Measurements from ENCODE around the gene PYGM.

PYGM gene

DNA sequence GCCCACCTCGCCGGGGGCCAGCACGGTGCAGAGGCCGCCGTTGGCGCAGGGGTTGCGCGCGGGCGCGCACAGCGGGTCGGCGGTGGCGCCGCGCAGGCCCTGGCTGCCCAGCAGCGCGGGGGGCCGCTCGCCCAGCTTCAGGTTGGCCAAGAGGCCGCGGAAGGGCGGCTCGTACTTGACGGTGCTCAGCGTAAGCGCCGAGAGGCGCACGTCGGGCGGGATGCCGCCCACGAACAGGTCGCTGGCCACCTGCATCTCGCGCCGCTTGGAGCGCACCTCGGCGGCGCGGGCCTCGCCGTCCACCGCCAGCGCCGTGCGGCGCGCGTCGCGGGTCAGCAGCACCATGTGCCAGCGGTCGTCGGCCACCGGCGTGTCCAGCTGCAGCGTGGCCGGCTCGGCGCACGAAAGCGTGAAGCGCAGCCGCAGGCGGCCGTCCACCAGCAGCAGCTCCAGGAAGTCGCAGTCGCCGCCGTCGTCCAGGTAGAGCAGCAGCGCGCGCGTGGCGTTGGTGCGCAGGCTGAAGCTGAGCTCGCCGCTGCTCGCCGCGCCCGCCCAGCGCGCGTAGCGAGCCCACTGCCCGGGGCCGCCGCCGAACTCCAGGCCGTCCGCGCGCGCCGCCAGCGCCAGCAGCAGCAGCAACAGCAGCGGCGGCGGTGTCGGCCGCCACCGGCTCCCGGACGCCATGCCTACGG lies 46.6 kb downstream of the PYGM start:
- H2AFZ ChIP-seq = no peak overlapping the region
- no peak overlapping the region for H3K4me2 ChIP-seq (ENCODE audit: low read length)
- no peaks in the 10 kb centered on the region for H3K79me2 ChIP-seq
- H3K36me3 ChIP-seq (ENCODE audit: control insufficient read depth, insufficient read depth, low read length) = no peaks in the 10 kb centered on the region
- TF ChIP-seq, protein P1, sequence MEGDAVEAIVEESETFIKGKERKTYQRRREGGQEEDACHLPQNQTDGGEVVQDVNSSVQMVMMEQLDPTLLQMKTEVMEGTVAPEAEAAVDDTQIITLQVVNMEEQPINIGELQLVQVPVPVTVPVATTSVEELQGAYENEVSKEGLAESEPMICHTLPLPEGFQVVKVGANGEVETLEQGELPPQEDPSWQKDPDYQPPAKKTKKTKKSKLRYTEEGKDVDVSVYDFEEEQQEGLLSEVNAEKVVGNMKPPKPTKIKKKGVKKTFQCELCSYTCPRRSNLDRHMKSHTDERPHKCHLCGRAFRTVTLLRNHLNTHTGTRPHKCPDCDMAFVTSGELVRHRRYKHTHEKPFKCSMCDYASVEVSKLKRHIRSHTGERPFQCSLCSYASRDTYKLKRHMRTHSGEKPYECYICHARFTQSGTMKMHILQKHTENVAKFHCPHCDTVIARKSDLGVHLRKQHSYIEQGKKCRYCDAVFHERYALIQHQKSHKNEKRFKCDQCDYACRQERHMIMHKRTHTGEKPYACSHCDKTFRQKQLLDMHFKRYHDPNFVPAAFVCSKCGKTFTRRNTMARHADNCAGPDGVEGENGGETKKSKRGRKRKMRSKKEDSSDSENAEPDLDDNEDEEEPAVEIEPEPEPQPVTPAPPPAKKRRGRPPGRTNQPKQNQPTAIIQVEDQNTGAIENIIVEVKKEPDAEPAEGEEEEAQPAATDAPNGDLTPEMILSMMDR (IDR thresholded peaks at IDR 0.05) = no peak
- H3K27ac ChIP-seq = no peak overlapping the region
- H3K9me3 ChIP-seq (ENCODE audit: control insufficient read depth, low read length) = no peaks in the 10 kb centered on the region
- H3K4me1 ChIP-seq = no peaks in the 10 kb centered on the region
- H3K27me3 ChIP-seq (ENCODE audit: control insufficient read depth, insufficient read depth, low read length) = no peaks in the 10 kb centered on the region
- no peak overlapping the region for H3K9ac ChIP-seq
- no peak overlapping the region for H3K4me3 ChIP-seq (ENCODE audit: low read depth, low read length)

- no peaks in the 10 kb centered on the region for H3K4me1 ChIP-seq
- TF ChIP-seq, protein P1 (IDR thresholded peaks at IDR 0.05) = no peak
- H3K36me3 ChIP-seq (ENCODE audit: control insufficient read depth, insufficient read depth, low read length) = no peaks in the 10 kb centered on the region
- no peak overlapping the region for H3K27ac ChIP-seq
- no peak overlapping the region for H3K4me2 ChIP-seq (ENCODE audit: low read length)
- H3K79me2 ChIP-seq = no peaks in the 10 kb centered on the region
- H3K9me3 ChIP-seq (ENCODE audit: control insufficient read depth, low read length) = no peaks in the 10 kb centered on the region
- no peak overlapping the region for H3K9ac ChIP-seq
- no peaks in the 10 kb centered on the region for H3K27me3 ChIP-seq (ENCODE audit: control insufficient read depth, insufficient read depth, low read length)
- no peak overlapping the region for H3K4me3 ChIP-seq (ENCODE audit: low read depth, low read length)
- no peak overlapping the region for H2AFZ ChIP-seq
Observed at GRCh38 chr11:64712430-64713015, 47.3 kb downstream of the PYGM start.

- Histone ChIP-seq H3K4me2 (ENCODE audit: low read length) (no peak overlapping the region), H2AFZ (no peak overlapping the region), H3K4me3 (ENCODE audit: low read depth, low read length) (no peak overlapping the region), H3K27ac (no peak overlapping the region), H3K9ac (no peak overlapping the region), H3K27me3 (ENCODE audit: control insufficient read depth, insufficient read depth, low read length) (no peaks in the 10 kb centered on the region), H3K9me3 (ENCODE audit: control insufficient read depth, low read length) (no peaks in the 10 kb centered on the region), H3K79me2 (no peaks in the 10 kb centered on the region), H3K36me3 (ENCODE audit: control insufficient read depth, insufficient read depth, low read length) (no peaks in the 10 kb centered on the region), H3K4me1 (no peaks in the 10 kb centered on the region)
- TF ChIP-seq, protein P1 (IDR thresholded peaks at IDR 0.05) = no peak
Observed at GRCh38 chr11:64711956-64712362, 47.8 kb downstream of the PYGM start.

- no peaks in the 10 kb centered on the region for H3K27me3 ChIP-seq (ENCODE audit: control insufficient read depth, insufficient read depth, low read length)
- no peak overlapping the region for H3K27ac ChIP-seq
- no peak overlapping the region for H3K4me3 ChIP-seq (ENCODE audit: low read depth, low read length)
- H3K9me3 ChIP-seq (ENCODE audit: control insufficient read depth, low read length) = no peaks in the 10 kb centered on the region
- no peak overlapping the region for H2AFZ ChIP-seq
- TF ChIP-seq, protein P1 (IDR thresholded peaks at IDR 0.05) = no peak
- no peaks in the 10 kb centered on the region for H3K36me3 ChIP-seq (ENCODE audit: control insufficient read depth, insufficient read depth, low read length)
- no peaks in the 10 kb centered on the region for H3K4me1 ChIP-seq
- no peak overlapping the region for H3K4me2 ChIP-seq (ENCODE audit: low read length)
- H3K79me2 ChIP-seq = no peaks in the 10 kb centered on the region
- no peak overlapping the region for H3K9ac ChIP-seq
Observed at GRCh38 chr11:64711138-64711955, 48.4 kb downstream of the PYGM start.
